K562 (cell line): ENCODE results near the gene TXNRD2. TPM values are rescaled to one million over a fixed set of nuclear protein-coding genes. Genes with fewer than 3 reads are reported as not detected.

ENCODE experiments used
- CC2D1A ChIP-seq: fragments of 450-650 bp; IDR thresholded peaks from 2 replicates; pipeline ENCODE4 v1.6.1; 2017; ENCODE audit warnings: mild to moderate bottlenecking
- E2F4 ChIP-seq: sonication (generic); formaldehyde crosslinking; IDR thresholded peaks from 2 replicates; pipeline ENCODE4 v1.8.0; 2022; ENCODE audit warnings: mild to moderate bottlenecking, low read depth, missing genetic modification reagents
- ESRRB ChIP-seq: fragments of 250-450 bp; sonication (Bioruptor Pico); IDR thresholded peaks from 2 replicates; pipeline ENCODE4 v1.5.0; 2020; ENCODE audit warnings: mild to moderate bottlenecking, moderate library complexity, borderline replicate concordance
- HNRNPH1 ChIP-seq: fragments of 200-400 bp; formaldehyde crosslinking; optimal IDR thresholded peaks from 2 replicates; pipeline ENCODE3; 2017; ENCODE audit warnings: low read depth, mild to moderate bottlenecking, low read length, moderate library complexity
- HOXB6 ChIP-seq: fragments of 250-450 bp; sonication (Bioruptor Pico); IDR thresholded peaks from 2 replicates; pipeline ENCODE4 v1.5.1; 2022; ENCODE audit warnings: mild to moderate bottlenecking, borderline replicate concordance
- LCOR ChIP-seq: sonication (generic); formaldehyde crosslinking; IDR thresholded peaks from 2 replicates; pipeline ENCODE4 v1.8.0; 2022; ENCODE audit warnings: mild to moderate bottlenecking, missing genetic modification reagents
- RAD21 ChIP-seq, 2 experiments: fragments of 250-450 bp in 1 of 2; fragments of 450-650 bp in 1 of 2; sonication (Bioruptor Pico) in 1 of 2; formaldehyde crosslinking in 1 of 2; IDR thresholded peaks in 1 of 2; conservative IDR thresholded peaks in 1 of 2; 2 replicates each; pipeline versions ENCODE4 v1.4.0 to v1.8.0; 2020 to 2022; ENCODE audit warnings: mild to moderate bottlenecking in 2 of 2, moderate library complexity in 1 of 2
- RERE ChIP-seq: sonication (generic); formaldehyde crosslinking; IDR thresholded peaks from 2 replicates; pipeline ENCODE4 v1.8.0; 2023; ENCODE audit warnings: missing genetic modification reagents, mild to moderate bottlenecking, borderline replicate concordance
- RFX5 ChIP-seq: IDR thresholded peaks from 2 replicates; pipeline ENCODE4 v1.6.1; 2011; ENCODE audit warnings: low read depth, mild to moderate bottlenecking, improper control_type of control experiment, low read length
- ZNF318 ChIP-seq, 2 experiments: fragments of 450-650 bp; IDR thresholded peaks; 2 replicates each; pipeline ENCODE4 v1.6.1; 2016; ENCODE audit warnings: mild to moderate bottlenecking in 2 of 2, borderline replicate concordance in 1 of 2, low read depth in 1 of 2, moderate library complexity in 1 of 2
- ZNF384 ChIP-seq: IDR thresholded peaks from 2 replicates; pipeline ENCODE4 v1.6.1; 2012; ENCODE audit warnings: low read depth, low read length, improper control_type of control experiment
- polyA plus RNA-seq, 8 experiments: library from polyadenylated mRNA; depleted of rRNA in 4 of 8; stranded (reverse) in 5 of 8; unstranded in 3 of 8; fragments of >200 nt; fragmentation: Nextera tagmentation in 2 of 8; fragmentation: Illumina TruSeq in 1 of 8; extraction: Ambion mirVana in 2 of 8; extraction: Trizol in 1 of 8; gene quantifications; 2 replicates each; pipeline versions ENCODE4 v1.2.1 to v1.2.3, GENCODE V29; 2011 to 2014; ENCODE audit warnings: inconsistent platforms in 1 of 8, missing spikeins in 1 of 8
- total RNA-seq, 7 experiments: library from RNA; depleted of rRNA in 6 of 7; stranded (reverse); fragments of >200 nt in 6 of 7; fragmentation: Illumina TruSeq in 2 of 7; extraction: Trizol in 2 of 7; gene quantifications; 2 replicates each; pipeline versions ENCODE4 v1.2.1 to v1.2.3, GENCODE V29; 2011 to 2021; ENCODE audit warnings: low replicate concordance in 1 of 7

TXNRD2 gene
- total and polyA plus RNA-seq, 9 of the 15 experiments (the other 6 are each of a cell fraction or from before 2014, with no cell fraction given), result 3.3 to 80.2 (median 49.4) TPM

- TF ChIP-seq HNRNPH1, result no peak
- no peak for TF ChIP-seq ESRRB (CRISPR knock-in tag)
- TF ChIP-seq LCOR (CRISPR knock-in tag), result no peak
- no peak for TF ChIP-seq E2F4
- TF ChIP-seq RAD21 (CRISPR knock-in tag; conservative IDR thresholded peaks at IDR 0.05 in 1 of 2, IDR thresholded peaks at IDR 0.05 in 1 of 2), result peak in 1 of 2 experiments; percentile 50; a peak in 2 of 4 replicates
- TF ChIP-seq CC2D1A, result peak; percentile 27; the same call in 1 of the 2 replicates
- no peak for TF ChIP-seq HOXB6
- TF ChIP-seq ZNF384, result 0 out of 2 replicates have a peak, but pooled peaks have one; percentile 11
- TF ChIP-seq RERE (CRISPR knock-in tag), result no peak
- TF ChIP-seq RFX5, result no peak
- TF ChIP-seq ZNF318 (IDR thresholded peaks at IDR 0.05; ENCODE audit: borderline replicate concordance in 1 of 2, low read depth in 1 of 2), result no peak
Observed at GRCh38 chr22:19868333-19868732, 73.3 kb downstream of the TXNRD2 start (continued).
